Measurements from ENCODE around the gene SSH2.

SSH2 gene

GRCh38 chr17:29593591-29594518 is 336.2 kb downstream of the SSH2 start:
- peaks cover 60% of the 10 kb centered on the region for H3K4me1 ChIP-seq (ENCODE audit: insufficient read depth, low read length)

GRCh38 chr17:29592850-29593551 is 337.0 kb downstream of the SSH2 start, which contains the start of gene ANKRD13B:
Gene ANKRD13B, plus strand, starts transcription at chr17:29593132. Its CDS starts 490 bp downstream, at chr17:29593622.
- Histone ChIP-seq H2AFZ (ENCODE audit: low read depth, low read length) (peak within 1 kb of the TSS; percentile 82), H3K4me1 (ENCODE audit: insufficient read depth, low read length) (peaks cover 66% of the 10 kb centered on the region), H3K36me3 (ENCODE audit: insufficient read depth, low read length) (no peaks in the 10 kb centered on the region), H3K9me3 (ENCODE audit: low read length) (no peaks in the 10 kb centered on the region), H3K4me3 (ENCODE audit: low read length) (peak within 1 kb of the TSS; percentile 79), H3K27me3 (ENCODE audit: insufficient read depth, low read length) (no peaks in the 10 kb centered on the region)

More at GRCh38 chr17:29593591-29594518, 336.2 kb downstream of the SSH2 start:
- Histone ChIP-seq H3K4me3 (ENCODE audit: low read length) (peak overlapping the region; percentile 79), H3K36me3 (ENCODE audit: insufficient read depth, low read length) (no peaks in the 10 kb centered on the region), H2AFZ (ENCODE audit: low read depth, low read length) (peak overlapping the region; percentile 82), H3K9me3 (ENCODE audit: low read length) (no peaks in the 10 kb centered on the region), H3K27me3 (ENCODE audit: insufficient read depth, low read length) (no peaks in the 10 kb centered on the region)

- Histone ChIP-seq H3K4me3 (ENCODE audit: low read length) (peak overlapping the region; percentile 55), H3K4me1 (ENCODE audit: insufficient read depth, low read length) (peaks cover 66% of the 10 kb centered on the region), H3K27me3 (ENCODE audit: insufficient read depth, low read length) (no peaks in the 10 kb centered on the region), H2AFZ (ENCODE audit: low read depth, low read length) (peak overlapping the region; percentile 69), H3K36me3 (ENCODE audit: insufficient read depth, low read length) (no peaks in the 10 kb centered on the region), H3K9me3 (ENCODE audit: low read length) (no peaks in the 10 kb centered on the region)
These were observed 338.1 kb downstream of the SSH2 start for GRCh38 chr17:29591737-29592608.

- H3K27me3 ChIP-seq (ENCODE audit: insufficient read depth, low read length), result no peaks in the 10 kb centered on the region
- peaks cover 63% of the 10 kb centered on the region for H3K4me1 ChIP-seq (ENCODE audit: insufficient read depth, low read length)
- H2AFZ ChIP-seq (ENCODE audit: low read depth, low read length), result peak overlapping the region; percentile 69
- H3K9me3 ChIP-seq (ENCODE audit: low read length), result no peaks in the 10 kb centered on the region
- no peaks in the 10 kb centered on the region for H3K36me3 ChIP-seq (ENCODE audit: insufficient read depth, low read length)
- peak overlapping the region; percentile 55 for H3K4me3 ChIP-seq (ENCODE audit: low read length)
These were observed 338.8 kb downstream of the SSH2 start for GRCh38 chr17:29591146-29591736.

- Histone ChIP-seq H3K4me3 (ENCODE audit: low read length) (peak overlapping the region; percentile 55), H3K27me3 (ENCODE audit: insufficient read depth, low read length) (no peaks in the 10 kb centered on the region), H3K4me1 (ENCODE audit: insufficient read depth, low read length) (peaks cover 59% of the 10 kb centered on the region), H3K9me3 (ENCODE audit: low read length) (no peaks in the 10 kb centered on the region), H3K36me3 (ENCODE audit: insufficient read depth, low read length) (no peaks in the 10 kb centered on the region), H2AFZ (ENCODE audit: low read depth, low read length) (peak overlapping the region; percentile 69)
These were observed 339.4 kb downstream of the SSH2 start for GRCh38 chr17:29590411-29591145.

- peaks cover 63% of the 10 kb centered on the region for H3K4me1 ChIP-seq (ENCODE audit: insufficient read depth, low read length)
- peak within 1 kb of the TSS; percentile 94 for H3K4me3 ChIP-seq (ENCODE audit: low read length)
These were observed 340.3 kb downstream of the SSH2 start, which contains the start of gene GIT1 for GRCh38 chr17:29589524-29590410. Gene GIT1, minus strand, starts transcription at chr17:29589648. Its CDS starts 270 bp downstream, at chr17:29589378.

GRCh38 chr17:29588562-29589411 is 341.2 kb downstream of the SSH2 start:
- no peaks in the 10 kb centered on the region for H3K36me3 ChIP-seq (ENCODE audit: insufficient read depth, low read length)
- peak overlapping the region; percentile 94 for H3K4me3 ChIP-seq (ENCODE audit: low read length)
- H3K9me3 ChIP-seq (ENCODE audit: low read length), result no peaks in the 10 kb centered on the region
- no peak overlapping the region for H2AFZ ChIP-seq (ENCODE audit: low read depth, low read length)
- peaks cover 59% of the 10 kb centered on the region for H3K4me1 ChIP-seq (ENCODE audit: insufficient read depth, low read length)
- H3K27me3 ChIP-seq (ENCODE audit: insufficient read depth, low read length), result no peaks in the 10 kb centered on the region

More at GRCh38 chr17:29589524-29590410, 340.3 kb downstream of the SSH2 start, which contains the start of gene GIT1:
- Histone ChIP-seq H3K36me3 (ENCODE audit: insufficient read depth, low read length) (no peaks in the 10 kb centered on the region), H3K27me3 (ENCODE audit: insufficient read depth, low read length) (no peaks in the 10 kb centered on the region), H2AFZ (ENCODE audit: low read depth, low read length) (peak within 1 kb of the TSS; percentile 15), H3K9me3 (ENCODE audit: low read length) (no peaks in the 10 kb centered on the region)

GRCh38 chr17:29588017-29588561 is 341.9 kb downstream of the SSH2 start:
- Histone ChIP-seq H3K9me3 (ENCODE audit: low read length) (no peaks in the 10 kb centered on the region), H3K36me3 (ENCODE audit: insufficient read depth, low read length) (peaks cover 4% of the 10 kb centered on the region), H3K4me1 (ENCODE audit: insufficient read depth, low read length) (peaks cover 59% of the 10 kb centered on the region), H2AFZ (ENCODE audit: low read depth, low read length) (no peak overlapping the region), H3K4me3 (ENCODE audit: low read length) (peak overlapping the region; percentile 94), H3K27me3 (ENCODE audit: insufficient read depth, low read length) (no peaks in the 10 kb centered on the region)

GRCh38 chr17:29587591-29587990 is 342.4 kb downstream of the SSH2 start:
- peak overlapping the region; percentile 94 for H3K4me3 ChIP-seq (ENCODE audit: low read length)
- H3K4me1 ChIP-seq (ENCODE audit: insufficient read depth, low read length), result peaks cover 57% of the 10 kb centered on the region
- no peaks in the 10 kb centered on the region for H3K9me3 ChIP-seq (ENCODE audit: low read length)
- H3K36me3 ChIP-seq (ENCODE audit: insufficient read depth, low read length), result peaks cover 8% of the 10 kb centered on the region
- no peaks in the 10 kb centered on the region for H3K27me3 ChIP-seq (ENCODE audit: insufficient read depth, low read length)
- no peak overlapping the region for H2AFZ ChIP-seq (ENCODE audit: low read depth, low read length)

GRCh38 chr17:29586676-29587469 is 343.2 kb downstream of the SSH2 start:
- no peak overlapping the region for H2AFZ ChIP-seq (ENCODE audit: low read depth, low read length)
- H3K27me3 ChIP-seq (ENCODE audit: insufficient read depth, low read length), result no peaks in the 10 kb centered on the region
- H3K9me3 ChIP-seq (ENCODE audit: low read length), result no peaks in the 10 kb centered on the region
- peaks cover 49% of the 10 kb centered on the region for H3K4me1 ChIP-seq (ENCODE audit: insufficient read depth, low read length)
- peaks cover 16% of the 10 kb centered on the region for H3K36me3 ChIP-seq (ENCODE audit: insufficient read depth, low read length)
- H3K4me3 ChIP-seq (ENCODE audit: low read length), result no peak overlapping the region
